ENCODE results near the gene FOXC2.

Gene FOXC2

DNA sequence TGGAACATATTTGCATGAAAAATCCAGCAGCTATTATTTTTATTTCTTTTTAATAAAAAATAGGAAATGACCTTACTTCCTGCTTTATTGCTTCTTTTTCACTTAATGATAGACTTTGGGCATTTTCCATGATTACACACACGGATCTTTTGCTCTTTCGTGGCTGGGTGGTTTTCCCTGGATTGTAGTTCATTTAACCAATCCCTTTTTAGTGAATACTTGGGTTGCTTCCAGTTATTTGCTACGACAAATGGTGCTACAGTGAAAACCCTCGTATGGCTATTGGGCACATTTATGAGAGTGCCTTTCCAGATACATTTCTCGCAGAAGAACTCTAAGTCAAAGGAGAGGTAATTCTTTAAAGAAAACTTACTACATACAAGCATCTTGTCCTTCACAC is 50.3 kb downstream of the FOXC2 start:
- no peak for DNase-seq (ENCODE audit: low read depth)

DNA sequence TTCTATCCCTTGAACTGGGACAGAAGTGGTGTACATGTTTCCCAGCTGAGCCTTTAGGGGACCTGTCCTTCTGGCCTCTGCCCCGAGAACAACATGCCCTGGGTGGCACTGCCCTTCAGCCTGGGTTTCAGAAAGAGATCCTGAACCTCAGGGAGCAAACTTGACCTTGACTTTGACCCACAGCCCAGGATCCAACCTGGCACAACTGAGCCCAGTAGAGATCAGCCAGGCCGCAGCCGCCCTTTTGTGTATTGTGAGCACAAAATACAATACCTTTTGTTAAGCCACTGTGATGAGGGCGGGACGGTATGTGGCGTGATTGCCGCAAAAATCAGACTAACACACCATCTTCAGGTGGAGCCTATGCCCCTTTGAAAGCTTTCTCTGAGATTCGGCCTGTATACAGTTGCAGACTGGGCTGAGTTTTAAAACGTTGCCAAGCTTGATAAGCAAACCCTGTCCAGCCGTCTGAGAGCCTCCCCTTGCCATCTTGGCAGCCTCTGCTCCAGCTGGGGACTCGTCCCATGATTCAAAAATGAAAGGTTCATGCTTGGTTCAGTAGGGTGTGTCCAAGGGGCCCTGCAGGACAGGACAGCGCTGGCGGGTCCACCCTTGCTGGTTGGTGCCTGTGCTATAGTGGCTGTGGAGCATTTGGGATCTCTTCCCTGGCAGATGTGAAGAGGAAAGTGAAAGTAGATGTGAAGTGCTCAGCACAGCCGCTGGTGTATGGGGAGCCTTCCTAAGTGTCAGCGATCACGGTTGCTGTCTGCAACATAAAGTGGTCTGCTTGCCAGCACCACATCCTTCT is 52.0 kb downstream of the FOXC2 start:
- no peak for DNase-seq (ENCODE audit: low read depth)

Data from activated T-helper 9 cell treated with anti-CD3 and anti-CD28 coated beads, Interleukin-2, amount 50 U/mL, for 16 hours (primary cell).